DLD1 (cell line): Measurements from ENCODE around the gene SRP9.

Source experiments
- in situ Hi-C: cut with HindIII; loops from 2 replicates; pipeline ENCODE4 v1.10.0; 2017; ENCODE audit warnings: low sequenced_read_pairs

Gene SRP9

GRCh38 chr1:225777583-225778336 lies at the start of gene SRP9:
Gene SRP9, plus strand, starts transcription at chr1:225777826. Its CDS starts 115 bp downstream, at chr1:225777941.
- in situ Hi-C loops: no loop called here

GRCh38 chr1:225731491-225731890 lies 46.1 kb upstream of the SRP9 start:
- in situ Hi-C loops: no loop called here

- in situ Hi-C loops: no loop called here
These were observed 44.4 kb upstream of the SRP9 start for GRCh38 chr1:225733254-225733653.

GRCh38 chr1:225735252-225736149 lies 42.1 kb upstream of the SRP9 start:
- in situ Hi-C loops: no loop called here

- in situ Hi-C loops: no loop called here
These were observed 41.1 kb upstream of the SRP9 start for GRCh38 chr1:225736437-225737098.

- in situ Hi-C loops: no loop called here
These were observed 40.5 kb upstream of the SRP9 start for GRCh38 chr1:225737161-225737560.

GRCh38 chr1:225737866-225738265 lies 39.8 kb upstream of the SRP9 start:
- in situ Hi-C loops: no loop called here

- in situ Hi-C loops: no loop called here
These were observed 38.9 kb upstream of the SRP9 start for GRCh38 chr1:225738763-225739162.

- in situ Hi-C loops: no loop called here
These were observed 38.0 kb upstream of the SRP9 start for GRCh38 chr1:225739542-225740107.

- in situ Hi-C loops: no loop called here
These were observed 32.9 kb upstream of the SRP9 start for GRCh38 chr1:225744745-225745144.

GRCh38 chr1:225745273-225745672 lies 32.4 kb upstream of the SRP9 start:
- in situ Hi-C loops: no loop called here

GRCh38 chr1:225746361-225747179 lies 31.1 kb upstream of the SRP9 start:
- in situ Hi-C loops: no loop called here

- in situ Hi-C loops: no loop called here
These were observed 30.1 kb upstream of the SRP9 start for GRCh38 chr1:225747566-225747965.

GRCh38 chr1:225748529-225748928 lies 29.1 kb upstream of the SRP9 start:
- in situ Hi-C loops: no loop called here

- in situ Hi-C loops: no loop called here
These were observed 27.9 kb upstream of the SRP9 start for GRCh38 chr1:225749706-225750105.

- in situ Hi-C loops: no loop called here
These were observed 27.2 kb upstream of the SRP9 start for GRCh38 chr1:225750420-225750819.

- in situ Hi-C loops: no loop called here
These were observed 26.5 kb upstream of the SRP9 start for GRCh38 chr1:225750875-225751824.

- in situ Hi-C loops: no loop called here
These were observed 25.4 kb upstream of the SRP9 start for GRCh38 chr1:225752245-225752644.
